Right ventricle myocardium superior (tissue), 1 donor: Measurements from ENCODE around the gene CDC42BPG. TPM values are rescaled to one million over a fixed set of nuclear protein-coding genes. Genes with fewer than 3 reads are reported as not detected.

Experiments used
- ATAC-seq: fragments of 200-7000 bp; cut with Tn5 transposase; one replicate; pipeline ENCODE4 v1.9.1; 2020; ENCODE audit warnings: mild to moderate bottlenecking; ENCODE audit not compliant: poor library complexity
- DNase-seq: peaks from one replicate; pipeline ENCODE4 v3.0.0-alpha.2; 2020
- intact Hi-C: fragments of 100-400 bp; cut with DNase I; formaldehyde crosslinking; loops from one replicate; pipeline ENCODE4 v1.11.2; 2022
- total RNA-seq: library from RNA; stranded (reverse); fragmentation: NEBNext Ultra II Directional; extraction: Animal tissue kit (Norgen Biotek cat#: 25700); gene quantifications from one replicate; pipeline ENCODE4 v1.2.1, GENCODE V29; 2021
- donor health status: DM: no; HTN: yes; CAD: no; lungs with severe emphysema.

Gene CDC42BPG
- total RNA-seq, 1 donor from 2014 or later = 0.35 TPM

- intact Hi-C loops = no loop called here
- no peak for DNase-seq
- no peak for ATAC-seq
Observed at GRCh38 chr11:64880240-64881001, 36.0 kb upstream of the CDC42BPG start.

- intact Hi-C loops = no loop called here
- ATAC-seq = peak; percentile 4
- no peak for DNase-seq
Observed at GRCh38 chr11:64879244-64879900, 34.9 kb upstream of the CDC42BPG start.

GRCh38 chr11:64878494-64879243 lies 34.2 kb upstream of the CDC42BPG start, which contains the start of gene EHD1:
TSS of gene EHD1 (minus strand) at chr11:64878621. CDS start at chr11:64878464, 157 bp downstream.
- peak; percentile 91 for ATAC-seq
- intact Hi-C loops = no loop called here
- DNase-seq = peak; percentile 99

- ATAC-seq = peak; percentile 45
- intact Hi-C loops = no loop called here
Observed at GRCh38 chr11:64878223-64878493, 33.7 kb upstream of the CDC42BPG start.

GRCh38 chr11:64877390-64878222 lies 33.2 kb upstream of the CDC42BPG start:
- peak; percentile 11 for ATAC-seq
- intact Hi-C loops = no loop called here
- DNase-seq = no peak

More at GRCh38 chr11:64878223-64878493, 33.7 kb upstream of the CDC42BPG start:
- DNase-seq = no peak

- DNase-seq (no peak), ATAC-seq (no peak)
Observed at GRCh38 chr11:64876835-64877341, 32.4 kb upstream of the CDC42BPG start.

GRCh38 chr11:64876229-64876750 lies 31.8 kb upstream of the CDC42BPG start:
- intact Hi-C loops = no loop called here
- no peak for ATAC-seq
- DNase-seq = no peak

More at GRCh38 chr11:64876835-64877341, 32.4 kb upstream of the CDC42BPG start:
- intact Hi-C loops = no loop called here

GRCh38 chr11:64875369-64876228 lies 31.1 kb upstream of the CDC42BPG start:
- ATAC-seq (no peak), DNase-seq (no peak)
- intact Hi-C loops = no loop called here

- DNase-seq (no peak), ATAC-seq (no peak)
- intact Hi-C loops = no loop called here
Observed at GRCh38 chr11:64874308-64875240, 30.1 kb upstream of the CDC42BPG start.

- ATAC-seq = no peak
- no peak for DNase-seq
- intact Hi-C loops = no loop called here
Observed at GRCh38 chr11:64872790-64873488, 28.5 kb upstream of the CDC42BPG start.

- intact Hi-C loops = no loop called here
- ATAC-seq (no peak), DNase-seq (no peak)
Observed at GRCh38 chr11:64871492-64871891, 27.0 kb upstream of the CDC42BPG start.

- peak; percentile 1 for ATAC-seq
- no peak for DNase-seq
Observed at GRCh38 chr11:64870893-64871466, 26.5 kb upstream of the CDC42BPG start.

GRCh38 chr11:64870176-64870892 lies 25.9 kb upstream of the CDC42BPG start:
- intact Hi-C loops = no loop called here

More at GRCh38 chr11:64870893-64871466, 26.5 kb upstream of the CDC42BPG start:
- intact Hi-C loops = no loop called here

GRCh38 chr11:64869571-64870175 lies 25.2 kb upstream of the CDC42BPG start:
- DNase-seq (no peak), ATAC-seq (peak; percentile 3)

More at GRCh38 chr11:64870176-64870892, 25.9 kb upstream of the CDC42BPG start:
- DNase-seq (no peak), ATAC-seq (peak; percentile 53)

More at GRCh38 chr11:64869571-64870175, 25.2 kb upstream of the CDC42BPG start:
- intact Hi-C loops = no loop called here
